ENCODE results near the gene VSIG8.

DNA sequence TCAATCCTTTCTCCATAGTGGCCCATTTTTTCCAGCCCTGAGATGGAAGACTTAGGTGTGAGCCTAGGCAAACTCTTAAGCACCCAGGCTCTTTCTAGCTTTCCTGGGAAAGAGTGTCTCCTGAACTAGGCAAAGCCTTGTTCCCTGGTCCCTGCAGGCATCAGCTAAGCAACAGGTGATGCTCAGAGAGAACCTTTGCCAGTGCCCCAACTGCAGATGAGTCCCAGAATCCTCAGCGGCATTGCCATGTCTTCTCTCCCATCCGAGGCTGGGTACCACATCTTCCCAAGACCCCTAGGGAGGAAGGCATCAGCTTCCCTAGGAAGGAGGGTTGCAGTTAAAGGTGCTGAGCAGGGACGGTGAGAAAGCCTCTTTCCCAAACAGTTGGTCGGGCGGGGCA is 8.2 kb upstream of the VSIG8 start:
- TF ChIP-seq POLR2AphosphoS5 (IDR thresholded peaks at IDR 0.05) = no peak
- TF ChIP-seq, protein P1, sequence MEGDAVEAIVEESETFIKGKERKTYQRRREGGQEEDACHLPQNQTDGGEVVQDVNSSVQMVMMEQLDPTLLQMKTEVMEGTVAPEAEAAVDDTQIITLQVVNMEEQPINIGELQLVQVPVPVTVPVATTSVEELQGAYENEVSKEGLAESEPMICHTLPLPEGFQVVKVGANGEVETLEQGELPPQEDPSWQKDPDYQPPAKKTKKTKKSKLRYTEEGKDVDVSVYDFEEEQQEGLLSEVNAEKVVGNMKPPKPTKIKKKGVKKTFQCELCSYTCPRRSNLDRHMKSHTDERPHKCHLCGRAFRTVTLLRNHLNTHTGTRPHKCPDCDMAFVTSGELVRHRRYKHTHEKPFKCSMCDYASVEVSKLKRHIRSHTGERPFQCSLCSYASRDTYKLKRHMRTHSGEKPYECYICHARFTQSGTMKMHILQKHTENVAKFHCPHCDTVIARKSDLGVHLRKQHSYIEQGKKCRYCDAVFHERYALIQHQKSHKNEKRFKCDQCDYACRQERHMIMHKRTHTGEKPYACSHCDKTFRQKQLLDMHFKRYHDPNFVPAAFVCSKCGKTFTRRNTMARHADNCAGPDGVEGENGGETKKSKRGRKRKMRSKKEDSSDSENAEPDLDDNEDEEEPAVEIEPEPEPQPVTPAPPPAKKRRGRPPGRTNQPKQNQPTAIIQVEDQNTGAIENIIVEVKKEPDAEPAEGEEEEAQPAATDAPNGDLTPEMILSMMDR (IDR thresholded peaks at IDR 0.05) = no peak
- no peak for TF ChIP-seq POLR2A (IDR thresholded peaks at IDR 0.05)

All from suprapubic skin (tissue), 4 donors.